HEK293 (cell line): ENCODE data around the gene HRAS.

ENCODE experiments used
- CTCF ChIA-PET: fragments of 350-600 bp; formaldehyde crosslinking; extraction: SDS; loops from one replicate; lab custom pipeline; 2021; ENCODE audit warnings: antibody characterized with exemption; lab: Yijun Ruan, JAX
- POLR2A ChIA-PET: fragments of 300-600 bp; formaldehyde crosslinking; extraction: SDS; loops from one replicate; lab custom pipeline; 2020; ENCODE audit warnings: antibody characterized with exemption, inconsistent platforms; lab: Yijun Ruan, JAX
- H3K27ac ChIP-seq: fragments of 200-500 bp; sonication (Bioruptor generic); 2 replicates; pipeline ENCODE4 v1.5.1; 2014; ENCODE audit warnings: low read depth, low read length, control low read depth, inconsistent platforms; ENCODE audit errors: extremely low read depth
- H3K36me3 ChIP-seq, 2 experiments: fragments of 200-500 bp in 1 of 2; sonication (Bioruptor generic) in 1 of 2; 1 replicate in 1 of 2; 2 replicates in 1 of 2; pipeline ENCODE4 v1.5.1; 2014 to 2017; ENCODE audit warnings: inconsistent platforms in 2 of 2, low read length in 2 of 2; ENCODE audit not compliant: control insufficient read depth in 2 of 2, insufficient read depth in 1 of 2
- H3K4me1 ChIP-seq: fragments of 200-500 bp; sonication (Bioruptor generic); 2 replicates; pipeline ENCODE4 v1.5.1; 2014; ENCODE audit warnings: mild to moderate bottlenecking, low read length, inconsistent platforms; ENCODE audit not compliant: control insufficient read depth, insufficient read depth
- H3K4me3 ChIP-seq: 2 replicates; pipeline ENCODE4 v1.5.1; 2011; ENCODE audit warnings: low read depth, mild to moderate bottlenecking, control low read depth, low read length, moderate library complexity
- H3K9me3 ChIP-seq: fragments of 200-500 bp; sonication (Bioruptor generic); 2 replicates; pipeline ENCODE4 v1.5.1; 2014; ENCODE audit warnings: low read depth, low read length, inconsistent platforms; ENCODE audit not compliant: control insufficient read depth, insufficient read depth
- EGR2 ChIP-seq: fragments of 450-650 bp; formaldehyde crosslinking; IDR thresholded peaks from 2 replicates; pipeline ENCODE4 v1.5.1; 2016; ENCODE audit warnings: low read depth, missing biosample characterization, missing genetic modification characterization
- KLF17 ChIP-seq: fragments of 450-650 bp; formaldehyde crosslinking; IDR thresholded peaks from 2 replicates; pipeline ENCODE4 v1.5.1; 2016; ENCODE audit warnings: missing biosample characterization, missing genetic modification characterization
- MYNN ChIP-seq: fragments of 450-650 bp; formaldehyde crosslinking; IDR thresholded peaks from 2 replicates; pipeline ENCODE4 v1.5.1; 2016; ENCODE audit warnings: missing biosample characterization, missing genetic modification characterization, borderline replicate concordance
- MZF1 ChIP-seq: fragments of 450-650 bp; formaldehyde crosslinking; IDR thresholded peaks from 2 replicates; pipeline ENCODE4 v1.5.1; 2017; ENCODE audit warnings: missing biosample characterization, missing genetic modification characterization, borderline replicate concordance
- PRDM2 ChIP-seq: fragments of 450-650 bp; formaldehyde crosslinking; IDR thresholded peaks from 2 replicates; pipeline ENCODE4 v1.5.1; 2016; ENCODE audit warnings: missing biosample characterization, missing genetic modification characterization, borderline replicate concordance
- REST ChIP-seq: fragments of 450-650 bp; formaldehyde crosslinking; IDR thresholded peaks from 2 replicates; pipeline ENCODE4 v1.5.1; 2016; ENCODE audit warnings: missing biosample characterization, missing genetic modification characterization
- SALL2 ChIP-seq: fragments of 450-650 bp; formaldehyde crosslinking; IDR thresholded peaks from 2 replicates; pipeline ENCODE4 v1.5.0; 2017; ENCODE audit warnings: missing biosample characterization, mild to moderate bottlenecking, missing genetic modification characterization, borderline replicate concordance
- SP2 ChIP-seq: fragments of 450-650 bp; formaldehyde crosslinking; IDR thresholded peaks from 2 replicates; pipeline ENCODE4 v1.5.1; 2016; ENCODE audit warnings: missing biosample characterization, missing genetic modification characterization
- ZBTB10 ChIP-seq: fragments of 450-650 bp; formaldehyde crosslinking; IDR thresholded peaks from 2 replicates; pipeline ENCODE4 v1.5.1; 2016; ENCODE audit warnings: missing biosample characterization, missing genetic modification characterization
- ZEB2 ChIP-seq: fragments of 450-650 bp; formaldehyde crosslinking; IDR thresholded peaks from 2 replicates; pipeline ENCODE4 v1.5.1; 2016; ENCODE audit warnings: missing biosample characterization, missing genetic modification characterization
- ZNF175 ChIP-seq: fragments of 450-650 bp; formaldehyde crosslinking; IDR thresholded peaks from 2 replicates; pipeline ENCODE4 v1.5.1; 2016; ENCODE audit warnings: missing biosample characterization, missing genetic modification characterization
- ZNF398 ChIP-seq: fragments of 450-650 bp; formaldehyde crosslinking; IDR thresholded peaks from 2 replicates; pipeline ENCODE4 v1.5.1; 2017; ENCODE audit warnings: missing biosample characterization, missing genetic modification characterization
- ZNF416 ChIP-seq: fragments of 450-650 bp; formaldehyde crosslinking; IDR thresholded peaks from 2 replicates; pipeline ENCODE4 v1.5.1; 2016; ENCODE audit warnings: missing biosample characterization, missing genetic modification characterization
- ZNF48 ChIP-seq: fragments of 450-650 bp; formaldehyde crosslinking; IDR thresholded peaks from 2 replicates; pipeline ENCODE4 v1.5.1; 2016; ENCODE audit warnings: missing biosample characterization, missing genetic modification characterization
- ZNF549 ChIP-seq: fragments of 450-650 bp; IDR thresholded peaks from 2 replicates; pipeline ENCODE4 v1.5.1; 2018; ENCODE audit warnings: missing biosample characterization, missing genetic modification characterization, mild to moderate bottlenecking, inconsistent platforms, moderate library complexity
- ZNF571 ChIP-seq: fragments of 450-650 bp; formaldehyde crosslinking; IDR thresholded peaks from 2 replicates; pipeline ENCODE4 v1.5.0; 2017; ENCODE audit warnings: missing biosample characterization, missing genetic modification characterization
- ZNF701 ChIP-seq: fragments of 450-650 bp; formaldehyde crosslinking; IDR thresholded peaks from 2 replicates; pipeline ENCODE4 v1.5.1; 2016; ENCODE audit warnings: missing biosample characterization, missing genetic modification characterization

Gene HRAS

GRCh38 chr11:555227-555779 is 19.9 kb upstream of the HRAS start:
- peak overlapping the region; percentile 44 for H3K4me3 ChIP-seq
- H3K36me3 ChIP-seq, result no peaks in the 10 kb centered on the region
- CTCF ChIA-PET, result interaction anchor here (0.5 to 2.8 kb wide), 12 partner anchors 10 to 356 kb away, joined by 3 to 17 read pairs (median 4); no protein-coding TSS in a partner anchor
- no peaks in the 10 kb centered on the region for H3K9me3 ChIP-seq
- no peak overlapping the region; the same call in 1 of the 2 replicates for H3K27ac ChIP-seq
- no peaks in the 10 kb centered on the region for H3K4me1 ChIP-seq
- POLR2A ChIA-PET, result interaction anchor here (0.9 to 1.4 kb wide), 6 partner anchors 8 to 171 kb away, joined by 3 to 10 read pairs (median 4); partner anchors contain the start of genes HRAS, IRF7 and PHRF1
- TF ChIP-seq ZNF549 (no peak), ZEB2 (tag by site-specific recombination) (no peak), MZF1 (tag by site-specific recombination) (no peak), ZNF398 (tag by site-specific recombination) (peak; percentile 74), ZBTB10 (tag by site-specific recombination) (no peak), ZNF48 (no peak), ZNF701 (tag by site-specific recombination) (no peak), ZNF416 (tag by site-specific recombination) (no peak), MYNN (tag by site-specific recombination) (no peak)

GRCh38 chr11:554428-555226 is 19.3 kb upstream of the HRAS start:
- Histone ChIP-seq H3K9me3 (no peaks in the 10 kb centered on the region), H3K4me3 (peak overlapping the region; percentile 44; the same call in 1 of the 2 replicates), H3K27ac (no peak overlapping the region), H3K36me3 (no peaks in the 10 kb centered on the region), H3K4me1 (no peaks in the 10 kb centered on the region)
- CTCF ChIA-PET, result interaction anchor here (0.5 to 2.8 kb wide), 18 partner anchors 10 to 357 kb away, joined by 3 to 17 read pairs (median 3); no protein-coding TSS in a partner anchor
- POLR2A ChIA-PET, result interaction anchor here (0.6 to 1.4 kb wide), 11 partner anchors 9 to 172 kb away, joined by 3 to 10 read pairs (median 3); partner anchors contain the start of genes HRAS, IRF7 and PHRF1
- TF ChIP-seq SALL2 (tag by site-specific recombination) (no peak), EGR2 (tag by site-specific recombination) (peak; percentile 27; the same call in 1 of the 2 replicates), SP2 (tag by site-specific recombination) (0 out of 2 replicates have a peak, but pooled peaks have one; percentile 10), ZNF571 (tag by site-specific recombination) (no peak), PRDM2 (tag by site-specific recombination) (no peak), ZNF175 (tag by site-specific recombination) (no peak), KLF17 (tag by site-specific recombination) (no peak), REST (tag by site-specific recombination) (no peak)
